ENCODE data around the gene TMX2.

GRCh38 chr11:57744357-57744756 lies 32.0 kb downstream of the TMX2 start:
- TF ChIP-seq CTCF (IDR thresholded peaks at IDR 0.05) (no peak), POLR2A (IDR thresholded peaks at IDR 0.05) (no peak), EP300 (IDR thresholded peaks at IDR 0.05; ENCODE audit: low read depth) (no peak)
